ENCODE measurements around the gene SLC22A2.

DNA sequence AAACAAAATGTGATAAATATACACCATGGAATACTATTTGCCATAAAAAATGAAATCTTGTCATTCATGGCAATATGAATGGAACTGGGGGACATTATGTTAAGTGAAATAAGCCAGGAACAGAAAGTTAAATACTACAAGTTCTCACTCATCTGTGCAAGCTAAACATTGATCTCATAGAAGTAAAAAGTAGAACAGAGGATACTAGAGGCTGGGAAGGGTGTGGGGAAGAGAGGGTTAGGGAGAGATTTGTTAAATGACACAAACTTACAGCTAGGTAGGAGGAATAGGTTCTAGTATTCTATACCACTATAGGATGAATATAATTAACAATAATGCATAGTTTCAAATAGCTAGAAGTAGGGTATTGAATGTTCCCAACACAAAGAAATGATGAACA is 61.0 kb downstream of the SLC22A2 start:
- TF ChIP-seq OVOL3 (tag by site-specific recombination; IDR thresholded peaks at IDR 0.05) = no peak
- TF ChIP-seq, protein P1, sequence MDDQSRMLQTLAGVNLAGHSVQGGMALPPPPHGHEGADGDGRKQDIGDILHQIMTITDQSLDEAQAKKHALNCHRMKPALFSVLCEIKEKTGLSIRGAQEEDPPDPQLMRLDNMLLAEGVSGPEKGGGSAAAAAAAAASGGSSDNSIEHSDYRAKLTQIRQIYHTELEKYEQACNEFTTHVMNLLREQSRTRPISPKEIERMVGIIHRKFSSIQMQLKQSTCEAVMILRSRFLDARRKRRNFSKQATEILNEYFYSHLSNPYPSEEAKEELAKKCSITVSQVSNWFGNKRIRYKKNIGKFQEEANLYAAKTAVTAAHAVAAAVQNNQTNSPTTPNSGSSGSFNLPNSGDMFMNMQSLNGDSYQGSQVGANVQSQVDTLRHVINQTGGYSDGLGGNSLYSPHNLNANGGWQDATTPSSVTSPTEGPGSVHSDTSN (CRISPR knock-in tag; IDR thresholded peaks at IDR 0.05) = no peak
- TF ChIP-seq, protein P2, sequence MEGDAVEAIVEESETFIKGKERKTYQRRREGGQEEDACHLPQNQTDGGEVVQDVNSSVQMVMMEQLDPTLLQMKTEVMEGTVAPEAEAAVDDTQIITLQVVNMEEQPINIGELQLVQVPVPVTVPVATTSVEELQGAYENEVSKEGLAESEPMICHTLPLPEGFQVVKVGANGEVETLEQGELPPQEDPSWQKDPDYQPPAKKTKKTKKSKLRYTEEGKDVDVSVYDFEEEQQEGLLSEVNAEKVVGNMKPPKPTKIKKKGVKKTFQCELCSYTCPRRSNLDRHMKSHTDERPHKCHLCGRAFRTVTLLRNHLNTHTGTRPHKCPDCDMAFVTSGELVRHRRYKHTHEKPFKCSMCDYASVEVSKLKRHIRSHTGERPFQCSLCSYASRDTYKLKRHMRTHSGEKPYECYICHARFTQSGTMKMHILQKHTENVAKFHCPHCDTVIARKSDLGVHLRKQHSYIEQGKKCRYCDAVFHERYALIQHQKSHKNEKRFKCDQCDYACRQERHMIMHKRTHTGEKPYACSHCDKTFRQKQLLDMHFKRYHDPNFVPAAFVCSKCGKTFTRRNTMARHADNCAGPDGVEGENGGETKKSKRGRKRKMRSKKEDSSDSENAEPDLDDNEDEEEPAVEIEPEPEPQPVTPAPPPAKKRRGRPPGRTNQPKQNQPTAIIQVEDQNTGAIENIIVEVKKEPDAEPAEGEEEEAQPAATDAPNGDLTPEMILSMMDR (tag by site-specific recombination; IDR thresholded peaks at IDR 0.05) = no peak
